ENCODE results near the gene MYADM. TPM values are rescaled to one million over a fixed set of nuclear protein-coding genes. Genes with fewer than 3 reads are reported as not detected.

MYADM gene
- polyA plus RNA-seq, 4 donors: 2.2 to 41.3 (median 20.4) TPM

DNA sequence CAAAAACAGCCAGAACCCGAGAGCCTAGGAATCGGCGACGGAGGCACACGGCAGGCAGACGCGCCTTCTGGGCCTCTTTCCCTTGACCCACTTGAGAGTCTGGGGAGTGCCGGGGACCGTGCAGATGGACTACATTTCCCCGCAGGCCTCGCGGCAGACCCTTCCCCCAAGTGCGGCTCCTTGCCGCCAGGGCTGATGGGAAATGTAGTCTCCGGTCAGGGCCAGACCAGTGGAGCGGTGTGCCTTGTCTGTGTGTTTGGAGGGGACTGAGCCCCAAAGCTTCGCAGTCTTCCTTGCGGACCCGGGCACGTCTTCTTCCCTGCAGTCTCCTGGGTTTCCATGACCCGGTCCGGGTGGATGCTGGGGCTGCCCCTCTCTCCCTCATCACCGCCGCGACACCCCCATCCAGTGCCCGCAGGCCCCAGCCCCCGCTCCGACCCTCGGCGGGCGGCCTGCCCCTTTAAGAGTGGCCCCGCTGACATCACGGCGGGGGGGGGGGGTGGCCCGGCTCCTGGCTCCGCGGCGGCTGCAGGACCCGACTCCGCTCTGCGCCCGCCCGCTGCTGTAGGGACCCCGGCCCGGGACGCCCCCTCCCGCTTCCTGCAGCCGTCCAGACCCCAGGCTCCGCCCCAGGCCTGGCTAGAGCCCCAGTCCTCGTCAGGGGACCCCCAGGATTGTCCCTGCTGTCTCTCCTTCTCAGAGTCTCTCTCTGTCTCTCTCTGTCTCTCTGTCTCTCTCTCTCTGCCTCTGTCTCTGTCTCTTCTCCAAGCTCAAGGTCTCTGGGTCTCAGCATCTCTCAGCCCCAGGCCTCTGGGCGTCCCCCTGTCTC is 40.6 kb downstream of the MYADM start:
- Histone ChIP-seq H3K36me3 (ENCODE audit: control insufficient read depth in 3 of 3, insufficient read depth in 2 of 3, low read depth in 1 of 3, low read length in 3 of 3) (no peaks in the 10 kb centered on the region), H3K27ac (ENCODE audit: low read depth in 1 of 3, low read length in 2 of 3) (no peak overlapping the region), H3K4me1 (ENCODE audit: control insufficient read depth in 3 of 3, insufficient read depth in 2 of 3, low read depth in 1 of 3, low read length in 2 of 3) (no peaks in the 10 kb centered on the region), H3K9me3 (ENCODE audit: control insufficient read depth in 2 of 2, insufficient read depth in 1 of 2, low read depth in 1 of 2, low read length in 1 of 2) (no peaks in the 10 kb centered on the region), H3K4me3 (ENCODE audit: low read depth in 1 of 3, low read length in 3 of 3) (no peak overlapping the region), H3K27me3 (ENCODE audit: control insufficient read depth in 3 of 3, insufficient read depth in 3 of 3, low read length in 3 of 3) (peaks cover 0 to 51% (median 38%) of the 10 kb centered on the region in 3 donors)
- DNase-seq: peak in 1 of 2 donors; percentile 28
- no peak for FAIRE-seq
- 4 to 12% (median 11%) methylated on average over 31 to 51 of the region's 51 CpGs for WGBS, 3 donors

DNA sequence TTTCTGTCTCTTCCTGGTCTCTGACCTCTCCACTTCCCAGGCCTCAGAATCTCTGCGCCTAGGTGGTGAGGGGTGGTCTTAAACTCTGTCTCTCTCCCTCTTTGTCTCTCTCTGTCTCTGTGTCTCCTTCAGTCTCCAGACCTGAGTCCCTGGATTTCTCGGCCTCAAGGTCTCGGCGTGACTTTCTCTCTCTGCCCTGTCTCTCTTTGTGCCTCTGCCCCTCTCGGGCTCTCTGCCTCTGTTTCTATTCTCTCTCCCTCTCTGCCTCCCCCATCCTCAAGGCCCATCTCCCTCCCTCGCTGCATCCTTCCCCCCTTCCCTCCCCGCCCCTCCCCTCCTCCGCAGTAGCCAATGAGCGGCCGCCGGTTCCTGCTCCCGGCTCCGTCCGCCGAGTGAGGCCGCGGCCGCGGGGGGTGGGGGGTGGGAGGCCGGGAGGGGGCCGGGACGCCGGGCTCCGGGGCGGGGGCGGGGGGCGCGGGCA is 41.3 kb downstream of the MYADM start, which contains the start of gene CACNG7:
Gene CACNG7, plus strand, starts transcription at position 344 of the 481 bp plus-strand sequence. CDS start 3,554 bp downstream, outside the sequence.
- Histone ChIP-seq H3K4me3 (ENCODE audit: low read depth in 1 of 3, low read length in 3 of 3) (no peak within 1 kb of the TSS), H3K4me1 (ENCODE audit: control insufficient read depth in 3 of 3, insufficient read depth in 2 of 3, low read depth in 1 of 3, low read length in 2 of 3) (no peaks in the 10 kb centered on the region), H3K27me3 (ENCODE audit: control insufficient read depth in 3 of 3, insufficient read depth in 3 of 3, low read length in 3 of 3) (peaks cover 0 to 51% (median 38%) of the 10 kb centered on the region in 3 donors), H3K27ac (ENCODE audit: low read depth in 1 of 3, low read length in 2 of 3) (no peak within 1 kb of the TSS), H3K9me3 (ENCODE audit: control insufficient read depth in 2 of 2, insufficient read depth in 1 of 2, low read depth in 1 of 2, low read length in 1 of 2) (no peaks in the 10 kb centered on the region), H3K36me3 (ENCODE audit: control insufficient read depth in 3 of 3, insufficient read depth in 2 of 3, low read depth in 1 of 3, low read length in 3 of 3) (no peaks in the 10 kb centered on the region)
- no peak for DNase-seq
- no peak for FAIRE-seq
- WGBS, 3 donors: 3 to 12% (median 7%) methylated on average over 6 to 28 of the region's 28 CpGs

DNA sequence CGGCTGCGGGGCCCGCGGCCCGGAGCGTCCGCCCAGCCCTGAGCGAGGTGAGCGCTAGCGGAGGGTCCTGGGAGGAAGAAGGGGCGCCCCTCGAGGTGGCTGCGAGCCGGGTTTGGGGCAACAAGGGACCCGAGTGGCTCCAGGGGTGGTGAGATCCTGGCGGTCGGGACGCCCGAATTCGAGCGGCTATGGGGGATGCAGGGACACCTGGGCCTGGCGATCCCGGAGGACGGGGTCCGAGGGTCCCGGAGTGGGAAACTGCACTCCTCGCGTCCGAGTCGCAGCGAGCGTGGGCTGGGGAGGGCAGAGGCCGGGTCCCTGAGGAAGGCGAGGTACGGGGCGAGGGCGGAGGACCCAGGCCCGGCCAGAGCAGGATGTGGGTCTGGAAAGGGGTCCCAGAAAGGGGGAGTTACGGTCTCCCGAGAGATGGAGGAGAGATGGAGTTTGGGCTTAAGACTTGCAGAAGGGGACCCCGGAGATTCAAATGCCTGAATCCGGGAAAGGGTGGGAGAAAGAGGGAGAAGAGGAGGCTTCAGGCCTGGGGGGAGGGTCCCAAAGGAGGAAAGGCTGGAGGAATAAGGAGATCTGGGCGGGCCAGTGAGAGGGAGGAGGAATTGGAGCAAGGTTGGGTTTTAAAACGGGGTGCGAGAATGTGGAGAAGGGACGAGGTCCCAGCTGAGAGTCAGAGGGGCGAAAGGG is 41.9 kb downstream of the MYADM start:
- FAIRE-seq: no peak
- 3 to 10% (median 6%) methylated on average over 38 to 47 of the region's 47 CpGs for WGBS, 3 donors
- DNase-seq: no peak
- Histone ChIP-seq H3K9me3 (ENCODE audit: control insufficient read depth in 2 of 2, insufficient read depth in 1 of 2, low read depth in 1 of 2, low read length in 1 of 2) (no peaks in the 10 kb centered on the region), H3K27ac (ENCODE audit: low read depth in 1 of 3, low read length in 2 of 3) (no peak overlapping the region), H3K4me1 (ENCODE audit: control insufficient read depth in 3 of 3, insufficient read depth in 2 of 3, low read depth in 1 of 3, low read length in 2 of 3) (no peaks in the 10 kb centered on the region), H3K4me3 (ENCODE audit: low read depth in 1 of 3, low read length in 3 of 3) (no peak overlapping the region), H3K36me3 (ENCODE audit: control insufficient read depth in 3 of 3, insufficient read depth in 2 of 3, low read depth in 1 of 3, low read length in 3 of 3) (no peaks in the 10 kb centered on the region), H3K27me3 (ENCODE audit: control insufficient read depth in 3 of 3, insufficient read depth in 3 of 3, low read length in 3 of 3) (peaks cover 0 to 51% (median 38%) of the 10 kb centered on the region in 3 donors)

DNA sequence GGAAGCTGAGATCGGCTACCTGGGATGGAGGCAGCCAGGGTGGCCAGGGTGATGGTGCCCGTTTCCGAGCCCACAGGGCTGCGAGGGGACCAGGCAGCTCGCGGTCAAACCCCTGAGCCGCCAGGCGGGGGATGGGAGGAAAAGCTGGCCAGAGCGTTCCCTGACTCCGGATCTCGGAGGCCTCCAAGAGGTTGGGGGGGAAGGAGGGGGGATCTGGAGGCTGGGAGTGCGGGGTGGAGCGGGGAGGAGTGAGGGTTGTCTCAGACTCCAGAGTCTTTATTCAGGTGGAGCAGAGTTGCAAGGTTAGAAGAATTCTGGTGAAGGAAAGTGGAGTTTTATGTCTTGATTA is 42.5 kb downstream of the MYADM start:
- WGBS, 3 donors: 1 to 6% (median 4%) methylated on average over 13 of the region's 13 CpGs
- FAIRE-seq: no peak
- DNase-seq: no peak

DNA sequence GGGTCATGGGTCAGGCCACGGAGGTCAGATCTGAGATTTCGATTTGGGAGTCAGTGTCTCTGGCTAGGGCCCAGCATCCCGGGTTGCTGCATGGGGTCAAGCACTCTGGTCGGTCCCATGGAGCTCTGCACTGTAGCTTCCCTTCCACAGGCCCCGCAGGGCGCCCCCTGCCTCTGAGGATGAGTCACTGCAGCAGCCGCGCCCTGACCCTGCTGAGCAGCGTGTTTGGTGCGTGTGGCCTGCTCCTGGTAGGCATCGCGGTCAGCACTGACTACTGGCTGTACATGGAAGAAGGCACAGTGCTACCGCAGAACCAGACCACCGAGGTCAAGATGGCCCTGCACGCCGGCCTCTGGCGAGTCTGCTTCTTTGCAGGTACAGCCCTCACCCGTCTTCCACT is 45.0 kb downstream of the MYADM start:
- WGBS, 3 donors: 67 to 71% (median 70%) methylated on average over 18 of the region's 18 CpGs
- H3K9me3 ChIP-seq (ENCODE audit: control insufficient read depth in 2 of 2, insufficient read depth in 1 of 2, low read depth in 1 of 2, low read length in 1 of 2): no peaks in the 10 kb centered on the region

More for the DNA sequence above, 42.5 kb downstream of the MYADM start:
- Histone ChIP-seq H3K27me3 (ENCODE audit: control insufficient read depth in 3 of 3, insufficient read depth in 3 of 3, low read length in 3 of 3) (peaks cover 0 to 51% (median 38%) of the 10 kb centered on the region in 3 donors), H3K4me3 (ENCODE audit: low read depth in 1 of 3, low read length in 3 of 3) (no peak overlapping the region), H3K4me1 (ENCODE audit: control insufficient read depth in 3 of 3, insufficient read depth in 2 of 3, low read depth in 1 of 3, low read length in 2 of 3) (no peaks in the 10 kb centered on the region), H3K36me3 (ENCODE audit: control insufficient read depth in 3 of 3, insufficient read depth in 2 of 3, low read depth in 1 of 3, low read length in 3 of 3) (no peaks in the 10 kb centered on the region), H3K9me3 (ENCODE audit: control insufficient read depth in 2 of 2, insufficient read depth in 1 of 2, low read depth in 1 of 2, low read length in 1 of 2) (no peaks in the 10 kb centered on the region), H3K27ac (ENCODE audit: low read depth in 1 of 3, low read length in 2 of 3) (no peak overlapping the region)

DNA sequence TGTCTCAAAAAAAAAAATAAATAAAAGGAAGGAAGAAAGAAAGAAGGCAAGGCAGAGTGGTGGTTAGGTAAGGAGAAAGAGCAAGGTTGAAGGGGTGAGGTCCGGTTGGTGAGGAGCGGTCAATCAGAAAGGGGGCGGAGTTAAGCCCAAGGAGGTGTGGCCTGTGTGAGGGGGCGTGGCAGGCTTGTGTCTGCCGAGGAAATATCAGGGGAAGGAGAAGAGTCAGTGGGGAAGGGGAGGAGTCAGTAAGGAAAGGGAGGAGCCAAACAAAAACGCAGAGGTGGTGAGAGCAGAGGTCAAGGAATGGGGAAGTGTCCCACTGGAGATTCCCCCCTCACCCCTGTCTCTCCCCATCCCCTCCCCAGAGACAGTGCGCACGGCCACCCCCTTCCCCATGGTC is 47.3 kb downstream of the MYADM start:
- Histone ChIP-seq H3K4me1 (ENCODE audit: control insufficient read depth in 3 of 3, insufficient read depth in 2 of 3, low read depth in 1 of 3, low read length in 2 of 3) (no peaks in the 10 kb centered on the region), H3K36me3 (ENCODE audit: control insufficient read depth in 3 of 3, insufficient read depth in 2 of 3, low read depth in 1 of 3, low read length in 3 of 3) (no peaks in the 10 kb centered on the region), H3K4me3 (ENCODE audit: low read depth in 1 of 3, low read length in 3 of 3) (no peak overlapping the region), H3K27ac (ENCODE audit: low read depth in 1 of 3, low read length in 2 of 3) (no peak overlapping the region), H3K27me3 (ENCODE audit: control insufficient read depth in 3 of 3, insufficient read depth in 3 of 3, low read length in 3 of 3) (peaks cover 0 to 15% (median 9%) of the 10 kb centered on the region in 3 donors), H3K9me3 (ENCODE audit: control insufficient read depth in 2 of 2, insufficient read depth in 1 of 2, low read depth in 1 of 2, low read length in 1 of 2) (no peaks in the 10 kb centered on the region)
- FAIRE-seq: no peak
- DNase-seq: no peak
- 52 to 64% (median 57%) methylated on average over 7 to 8 of the region's 8 CpGs for WGBS, 3 donors

More for the DNA sequence above, 45.0 kb downstream of the MYADM start:
- no peaks in the 10 kb centered on the region for H3K36me3 ChIP-seq (ENCODE audit: control insufficient read depth in 3 of 3, insufficient read depth in 2 of 3, low read depth in 1 of 3, low read length in 3 of 3)
- no peak overlapping the region for H3K4me3 ChIP-seq (ENCODE audit: low read depth in 1 of 3, low read length in 3 of 3)
- H3K27ac ChIP-seq (ENCODE audit: low read depth in 1 of 3, low read length in 2 of 3): no peak overlapping the region
- no peaks in the 10 kb centered on the region for H3K4me1 ChIP-seq (ENCODE audit: control insufficient read depth in 3 of 3, insufficient read depth in 2 of 3, low read depth in 1 of 3, low read length in 2 of 3)
- FAIRE-seq (no peak), DNase-seq (no peak)
- peaks cover 0 to 35% (median 27%) of the 10 kb centered on the region in 3 donors for H3K27me3 ChIP-seq (ENCODE audit: control insufficient read depth in 3 of 3, insufficient read depth in 3 of 3, low read length in 3 of 3)

DNA sequence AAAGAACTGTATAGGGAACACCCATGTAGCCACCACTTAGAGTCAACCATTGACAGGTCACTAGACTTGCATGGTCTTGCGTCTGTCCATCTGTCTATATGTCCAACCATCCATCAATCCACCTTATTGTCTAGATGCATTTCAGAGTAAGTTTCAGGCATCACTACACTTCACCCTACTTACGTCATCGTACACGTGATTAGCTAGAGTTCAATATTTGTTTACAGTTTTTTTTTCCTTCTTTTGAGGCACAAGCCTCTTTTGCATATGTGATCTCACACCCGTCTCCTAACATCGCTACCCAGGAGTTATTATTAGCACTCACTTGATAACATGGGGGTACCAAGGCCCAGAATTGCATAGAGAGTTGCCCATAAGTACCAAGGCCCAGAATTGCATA is 48.3 kb downstream of the MYADM start:
- FAIRE-seq: no peak
- no peaks in the 10 kb centered on the region for H3K36me3 ChIP-seq (ENCODE audit: control insufficient read depth in 3 of 3, insufficient read depth in 2 of 3, low read depth in 1 of 3, low read length in 3 of 3)
- no peaks in the 10 kb centered on the region for H3K4me1 ChIP-seq (ENCODE audit: control insufficient read depth in 3 of 3, insufficient read depth in 2 of 3, low read depth in 1 of 3, low read length in 2 of 3)
- DNase-seq: no peak
- peaks cover 0 to 6% (median 2%) of the 10 kb centered on the region in 3 donors for H3K27me3 ChIP-seq (ENCODE audit: control insufficient read depth in 3 of 3, insufficient read depth in 3 of 3, low read length in 3 of 3)
- no peaks in the 10 kb centered on the region for H3K9me3 ChIP-seq (ENCODE audit: control insufficient read depth in 2 of 2, insufficient read depth in 1 of 2, low read depth in 1 of 2, low read length in 1 of 2)
- no peak overlapping the region for H3K27ac ChIP-seq (ENCODE audit: low read depth in 1 of 3, low read length in 2 of 3)
- no peak overlapping the region for H3K4me3 ChIP-seq (ENCODE audit: low read depth in 1 of 3, low read length in 3 of 3)
- 55 to 69% (median 59%) methylated on average over 6 of the region's 6 CpGs for WGBS, 3 donors

DNA sequence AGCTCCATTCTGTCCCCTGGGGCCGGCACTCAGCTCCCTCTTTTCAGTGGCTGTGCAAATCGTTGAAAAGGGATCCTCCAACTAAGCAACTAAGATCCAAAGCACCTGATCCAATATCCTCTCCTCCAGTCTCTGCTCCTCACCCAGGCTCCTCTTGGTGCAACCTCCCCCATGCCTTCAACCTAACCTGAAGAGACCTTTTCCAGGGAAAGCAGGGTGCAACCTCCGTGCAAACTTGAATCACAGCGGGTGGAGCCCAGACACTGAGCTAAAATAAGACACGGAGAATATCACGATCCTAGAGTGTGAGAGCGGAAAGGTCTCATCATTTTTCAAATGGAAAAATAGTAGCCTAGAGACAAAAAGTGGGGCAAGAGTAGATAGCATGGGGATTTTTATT is 49.7 kb downstream of the MYADM start:
- WGBS, 3 donors: 74 to 87% (median 83%) methylated on average over 7 of the region's 7 CpGs
- Histone ChIP-seq H3K27ac (ENCODE audit: low read depth in 1 of 3, low read length in 2 of 3) (no peak overlapping the region), H3K4me1 (ENCODE audit: control insufficient read depth in 3 of 3, insufficient read depth in 2 of 3, low read depth in 1 of 3, low read length in 2 of 3) (no peaks in the 10 kb centered on the region), H3K4me3 (ENCODE audit: low read depth in 1 of 3, low read length in 3 of 3) (no peak overlapping the region), H3K36me3 (ENCODE audit: control insufficient read depth in 3 of 3, insufficient read depth in 2 of 3, low read depth in 1 of 3, low read length in 3 of 3) (no peaks in the 10 kb centered on the region), H3K27me3 (ENCODE audit: control insufficient read depth in 3 of 3, insufficient read depth in 3 of 3, low read length in 3 of 3) (no peaks in the 10 kb centered on the region), H3K9me3 (ENCODE audit: control insufficient read depth in 2 of 2, insufficient read depth in 1 of 2, low read depth in 1 of 2, low read length in 1 of 2) (no peaks in the 10 kb centered on the region)
- FAIRE-seq: no peak
- no peak for DNase-seq

Measured in small intestine (tissue), 7 donors.